ENCODE measurements around the gene CNTN6.

Gene CNTN6

GRCh38 chr3:1147819-1148218 lies 55.0 kb downstream of the CNTN6 start:
- no peak for DNase-seq
- in situ Hi-C loops (cut with MboI; ENCODE audit: low pct_unique_long_range_greater_than_20kb, low sequenced_read_pairs): no loop called here

GRCh38 chr3:1164101-1164500 lies 71.3 kb downstream of the CNTN6 start:
- no peak for DNase-seq
- in situ Hi-C loops (cut with MboI; ENCODE audit: low pct_unique_long_range_greater_than_20kb, low sequenced_read_pairs): no loop called here

- in situ Hi-C loops (cut with MboI; ENCODE audit: low pct_unique_long_range_greater_than_20kb, low sequenced_read_pairs): no loop called here
- no peak for DNase-seq
Measured at GRCh38 chr3:1171320-1171719, 78.5 kb downstream of the CNTN6 start.

- DNase-seq: no peak
- in situ Hi-C loops (cut with MboI; ENCODE audit: low pct_unique_long_range_greater_than_20kb, low sequenced_read_pairs): no loop called here
Measured at GRCh38 chr3:1172644-1173043, 79.8 kb downstream of the CNTN6 start.

- DNase-seq: no peak
- in situ Hi-C loops (cut with MboI; ENCODE audit: low pct_unique_long_range_greater_than_20kb, low sequenced_read_pairs): no loop called here
Measured at GRCh38 chr3:1179146-1179545, 86.3 kb downstream of the CNTN6 start.

- DNase-seq: no peak
- in situ Hi-C loops (cut with MboI; ENCODE audit: low pct_unique_long_range_greater_than_20kb, low sequenced_read_pairs): no loop called here
Measured at GRCh38 chr3:1183320-1184048, 90.7 kb downstream of the CNTN6 start.

- no peak for DNase-seq
- in situ Hi-C loops (cut with MboI; ENCODE audit: low pct_unique_long_range_greater_than_20kb, low sequenced_read_pairs): no loop called here
Measured at GRCh38 chr3:1190569-1190968, 97.7 kb downstream of the CNTN6 start.

GRCh38 chr3:1191026-1191425 lies 98.2 kb downstream of the CNTN6 start:
- in situ Hi-C loops (cut with MboI; ENCODE audit: low pct_unique_long_range_greater_than_20kb, low sequenced_read_pairs): no loop called here
- no peak for DNase-seq

- no peak for DNase-seq
- in situ Hi-C loops (cut with MboI; ENCODE audit: low pct_unique_long_range_greater_than_20kb, low sequenced_read_pairs): no loop called here
Measured at GRCh38 chr3:1195947-1196346, 103.1 kb downstream of the CNTN6 start.

- in situ Hi-C loops (cut with MboI; ENCODE audit: low pct_unique_long_range_greater_than_20kb, low sequenced_read_pairs): no loop called here
Measured at GRCh38 chr3:1197051-1197450, 104.2 kb downstream of the CNTN6 start.

GRCh38 chr3:1200371-1200770 lies 107.5 kb downstream of the CNTN6 start:
- in situ Hi-C loops (cut with MboI; ENCODE audit: low pct_unique_long_range_greater_than_20kb, low sequenced_read_pairs): no loop called here

More at GRCh38 chr3:1197051-1197450, 104.2 kb downstream of the CNTN6 start:
- DNase-seq: no peak

GRCh38 chr3:1207904-1208303 lies 115.1 kb downstream of the CNTN6 start:
- in situ Hi-C loops (cut with MboI; ENCODE audit: low pct_unique_long_range_greater_than_20kb, low sequenced_read_pairs): no loop called here

More at GRCh38 chr3:1200371-1200770, 107.5 kb downstream of the CNTN6 start:
- no peak for DNase-seq

GRCh38 chr3:1214933-1215332 lies 122.1 kb downstream of the CNTN6 start:
- in situ Hi-C loops (cut with MboI; ENCODE audit: low pct_unique_long_range_greater_than_20kb, low sequenced_read_pairs): no loop called here
- DNase-seq: no peak

More at GRCh38 chr3:1207904-1208303, 115.1 kb downstream of the CNTN6 start:
- no peak for DNase-seq

GRCh38 chr3:1216856-1217255 lies 124.0 kb downstream of the CNTN6 start:
- DNase-seq: no peak
- in situ Hi-C loops (cut with MboI; ENCODE audit: low pct_unique_long_range_greater_than_20kb, low sequenced_read_pairs): no loop called here

- no peak for DNase-seq
- in situ Hi-C loops (cut with MboI; ENCODE audit: low pct_unique_long_range_greater_than_20kb, low sequenced_read_pairs): no loop called here
Measured at GRCh38 chr3:1227111-1227510, 134.3 kb downstream of the CNTN6 start.

GRCh38 chr3:1228289-1228688 lies 135.5 kb downstream of the CNTN6 start:
- in situ Hi-C loops (cut with MboI; ENCODE audit: low pct_unique_long_range_greater_than_20kb, low sequenced_read_pairs): no loop called here
- DNase-seq: no peak

GRCh38 chr3:1230920-1231319 lies 138.1 kb downstream of the CNTN6 start:
- DNase-seq: no peak

GRCh38 chr3:1232276-1232675 lies 139.5 kb downstream of the CNTN6 start:
- DNase-seq: no peak
- in situ Hi-C loops (cut with MboI; ENCODE audit: low pct_unique_long_range_greater_than_20kb, low sequenced_read_pairs): no loop called here

More at GRCh38 chr3:1230920-1231319, 138.1 kb downstream of the CNTN6 start:
- in situ Hi-C loops (cut with MboI; ENCODE audit: low pct_unique_long_range_greater_than_20kb, low sequenced_read_pairs): no loop called here

GRCh38 chr3:1235526-1236120 lies 142.8 kb downstream of the CNTN6 start:
- no peak for DNase-seq

GRCh38 chr3:1251282-1252060 lies 158.6 kb downstream of the CNTN6 start:
- no peak for DNase-seq
- in situ Hi-C loops (cut with MboI; ENCODE audit: low pct_unique_long_range_greater_than_20kb, low sequenced_read_pairs): no loop called here

More at GRCh38 chr3:1235526-1236120, 142.8 kb downstream of the CNTN6 start:
- in situ Hi-C loops (cut with MboI; ENCODE audit: low pct_unique_long_range_greater_than_20kb, low sequenced_read_pairs): no loop called here

All from KBM-7 (cell line).